WTC11 (cell line): ENCODE measurements around the gene SGPP2. TPM values are rescaled to one million over a fixed set of nuclear protein-coding genes. Genes with fewer than 3 reads are reported as not detected.

Experiments used
- ATAC-seq: fragments of 200-7000 bp; cut with Tn5 transposase; 2 replicates; pipeline ENCODE4 v1.10.0; 2021; ENCODE audit warnings: mild to moderate bottlenecking, moderate library complexity
- CTCF ChIA-PET: fragments of 300-600 bp; sonication (Branson Sonifier 250); formaldehyde crosslinking; loops from one replicate; lab custom pipeline; 2021; ENCODE audit warnings: antibody characterized with exemption; lab: Charles Lee
- POLR2A ChIA-PET: fragments of 350-600 bp; sonication (Branson Sonifier 250); formaldehyde crosslinking; loops from one replicate; lab custom pipeline; 2021; ENCODE audit warnings: antibody characterized with exemption; lab: Charles Lee
- DNase-seq: peaks from one replicate; pipeline ENCODE4 v3.0.0; 2021; ENCODE audit warnings: low spot score
- H3K27ac Mint-ChIP-seq: 2 replicates; pipeline ENCODE4 v1.8.0; 2021; ENCODE audit warnings: mixed read lengths
- H3K27me3 Mint-ChIP-seq: 2 replicates; pipeline ENCODE4 v1.8.0; 2021; ENCODE audit warnings: low read depth, mild to moderate bottlenecking, moderate library complexity, mixed read lengths
- H3K36me3 Mint-ChIP-seq: 2 replicates; pipeline ENCODE4 v1.8.0; 2021; ENCODE audit warnings: mixed read lengths
- H3K4me1 Mint-ChIP-seq: 2 replicates; pipeline ENCODE4 v1.8.0; 2022; ENCODE audit warnings: mixed read lengths
- H3K4me3 Mint-ChIP-seq: 2 replicates; pipeline ENCODE4 v1.8.0; 2021; ENCODE audit warnings: mild to moderate bottlenecking, moderate library complexity, mixed read lengths
- H3K9me3 Mint-ChIP-seq: 2 replicates; pipeline ENCODE4 v1.8.0; 2021; ENCODE audit warnings: mixed read lengths
- ATF1 ChIP-seq: sonication (generic); formaldehyde crosslinking; IDR thresholded peaks from 2 replicates; pipeline ENCODE4 v1.8.1; 2023; ENCODE audit warnings: mild to moderate bottlenecking, moderate library complexity, missing genetic modification reagents
- EMX1 ChIP-seq: fragments of 250-450 bp; sonication (Bioruptor Pico); IDR thresholded peaks from 2 replicates; pipeline ENCODE4 v1.8.0; 2021; ENCODE audit warnings: mild to moderate bottlenecking
- FOXP4 ChIP-seq: sonication (generic); formaldehyde crosslinking; IDR thresholded peaks from 2 replicates; pipeline ENCODE4 v1.8.0; 2022; ENCODE audit warnings: mild to moderate bottlenecking, missing genetic modification reagents
- JAZF1 ChIP-seq: fragments of 250-450 bp; sonication (Bioruptor Pico); IDR thresholded peaks from 2 replicates; pipeline ENCODE4 v1.9.0; 2021; ENCODE audit warnings: moderate library complexity, mild to moderate bottlenecking, inconsistent platforms
- KAT7 ChIP-seq: sonication (generic); formaldehyde crosslinking; IDR thresholded peaks from 2 replicates; pipeline ENCODE4 v1.8.1; 2023; ENCODE audit warnings: missing genetic modification reagents, mild to moderate bottlenecking, borderline replicate concordance
- MAX ChIP-seq: sonication (generic); formaldehyde crosslinking; IDR thresholded peaks from 2 replicates; pipeline ENCODE4 v1.8.0; 2022; ENCODE audit warnings: mild to moderate bottlenecking, missing genetic modification reagents
- MYBL2 ChIP-seq: sonication (generic); formaldehyde crosslinking; IDR thresholded peaks from 2 replicates; pipeline ENCODE4 v1.8.1; 2023; ENCODE audit warnings: mild to moderate bottlenecking, moderate library complexity, missing genetic modification reagents
- NFATC4 ChIP-seq: fragments of 250-450 bp; sonication (Bioruptor Pico); IDR thresholded peaks from 2 replicates; pipeline ENCODE4 v1.9.0; 2021; ENCODE audit warnings: mild to moderate bottlenecking
- NFE2L1 ChIP-seq: sonication (generic); formaldehyde crosslinking; IDR thresholded peaks from 2 replicates; pipeline ENCODE4 v1.8.1; 2023; ENCODE audit warnings: missing genetic modification reagents
- PRRX2 ChIP-seq: fragments of 250-450 bp; sonication (Bioruptor Pico); IDR thresholded peaks from 2 replicates; pipeline ENCODE4 v1.8.0; 2021; ENCODE audit warnings: mild to moderate bottlenecking
- RORB ChIP-seq: fragments of 250-450 bp; sonication (Bioruptor Pico); IDR thresholded peaks from 2 replicates; pipeline ENCODE4 v1.9.0; 2021; ENCODE audit warnings: mild to moderate bottlenecking
- ZNF121 ChIP-seq: sonication (generic); formaldehyde crosslinking; IDR thresholded peaks from 2 replicates; pipeline ENCODE4 v1.8.0; 2023; ENCODE audit warnings: missing genetic modification reagents
- ZNF219 ChIP-seq: sonication (generic); formaldehyde crosslinking; IDR thresholded peaks from 2 replicates; pipeline ENCODE4 v1.8.0; 2023; ENCODE audit warnings: missing genetic modification reagents, mild to moderate bottlenecking, borderline replicate concordance
- ZNF416 ChIP-seq: fragments of 250-450 bp; sonication (Bioruptor Pico); IDR thresholded peaks from 2 replicates; pipeline ENCODE4 v1.9.0; 2021; ENCODE audit warnings: mild to moderate bottlenecking, inconsistent platforms
- ZNF532 ChIP-seq: fragments of 250-450 bp; sonication (Bioruptor Pico); IDR thresholded peaks from 2 replicates; pipeline ENCODE4 v1.9.0; 2021; ENCODE audit warnings: mild to moderate bottlenecking, borderline replicate concordance
- total RNA-seq: library from RNA; stranded (reverse); gene quantifications from 3 replicates; pipeline ENCODE4 v1.2.3, GENCODE V29; 2021
- TF ChIP-seq, protein P1 (sequence below): sonication (generic); formaldehyde crosslinking; IDR thresholded peaks from 2 replicates; pipeline ENCODE4 v1.8.1; 2022; ENCODE audit warnings: low read depth, missing genetic modification reagents, borderline replicate concordance
- TF ChIP-seq, protein P2 (sequence below): fragments of 250-450 bp; sonication (Bioruptor Pico); IDR thresholded peaks from 2 replicates; pipeline ENCODE4 v1.9.0; 2021; ENCODE audit warnings: mild to moderate bottlenecking
- TF ChIP-seq, protein P3 (sequence below): sonication (generic); formaldehyde crosslinking; IDR thresholded peaks from 2 replicates; pipeline ENCODE4 v1.8.1; 2023; ENCODE audit warnings: mild to moderate bottlenecking, missing genetic modification reagents
- TF ChIP-seq, protein P4 (sequence below): sonication (generic); formaldehyde crosslinking; IDR thresholded peaks from 2 replicates; pipeline ENCODE4 v1.8.1; 2022; ENCODE audit warnings: mild to moderate bottlenecking, missing genetic modification reagents, moderate library complexity, borderline replicate concordance
- TF ChIP-seq, protein P5 (sequence below): sonication (generic); formaldehyde crosslinking; IDR thresholded peaks from 2 replicates; pipeline ENCODE4 v1.8.1; 2022; ENCODE audit warnings: mild to moderate bottlenecking, moderate library complexity, missing genetic modification reagents
- TF ChIP-seq, protein P6 (sequence below): fragments of 250-450 bp; sonication (Bioruptor Pico); IDR thresholded peaks from 2 replicates; pipeline ENCODE4 v1.9.0; 2021; ENCODE audit warnings: moderate library complexity, mild to moderate bottlenecking, inconsistent platforms, borderline replicate concordance
- TF ChIP-seq, protein P7 (sequence below): sonication (generic); formaldehyde crosslinking; IDR thresholded peaks from 2 replicates; pipeline ENCODE4 v1.8.0; 2023; ENCODE audit warnings: mild to moderate bottlenecking, missing genetic modification reagents

The SGPP2 gene
- total RNA-seq, 1 experiment from 2014 or later, result 0.07 TPM

DNA sequence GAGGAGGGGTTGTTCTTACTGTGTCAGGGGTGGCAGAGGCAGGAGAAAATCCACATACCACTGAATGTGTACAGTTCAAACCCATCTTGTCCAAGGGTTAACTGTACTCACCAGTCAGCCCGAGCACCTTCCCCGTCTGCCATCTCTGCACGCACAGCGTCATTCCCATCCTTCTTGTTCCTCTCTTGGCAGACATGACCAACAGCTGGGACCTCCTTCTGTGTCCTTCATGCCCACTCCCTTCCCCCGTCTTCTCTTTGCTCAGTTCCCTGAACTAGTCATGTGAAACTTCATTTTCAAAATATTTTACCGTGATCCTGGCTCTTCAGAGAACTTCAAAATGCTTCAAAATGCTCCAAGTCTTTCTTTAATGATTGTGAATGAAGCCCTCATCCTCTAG lies 139.6 kb downstream of the SGPP2 start (continued):
- TF ChIP-seq, protein P1, sequence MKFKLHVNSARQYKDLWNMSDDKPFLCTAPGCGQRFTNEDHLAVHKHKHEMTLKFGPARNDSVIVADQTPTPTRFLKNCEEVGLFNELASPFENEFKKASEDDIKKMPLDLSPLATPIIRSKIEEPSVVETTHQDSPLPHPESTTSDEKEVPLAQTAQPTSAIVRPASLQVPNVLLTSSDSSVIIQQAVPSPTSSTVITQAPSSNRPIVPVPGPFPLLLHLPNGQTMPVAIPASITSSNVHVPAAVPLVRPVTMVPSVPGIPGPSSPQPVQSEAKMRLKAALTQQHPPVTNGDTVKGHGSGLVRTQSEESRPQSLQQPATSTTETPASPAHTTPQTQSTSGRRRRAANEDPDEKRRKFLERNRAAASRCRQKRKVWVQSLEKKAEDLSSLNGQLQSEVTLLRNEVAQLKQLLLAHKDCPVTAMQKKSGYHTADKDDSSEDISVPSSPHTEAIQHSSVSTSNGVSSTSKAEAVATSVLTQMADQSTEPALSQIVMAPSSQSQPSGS (CRISPR knock-in tag), result no peak
- TF ChIP-seq, protein P2, sequence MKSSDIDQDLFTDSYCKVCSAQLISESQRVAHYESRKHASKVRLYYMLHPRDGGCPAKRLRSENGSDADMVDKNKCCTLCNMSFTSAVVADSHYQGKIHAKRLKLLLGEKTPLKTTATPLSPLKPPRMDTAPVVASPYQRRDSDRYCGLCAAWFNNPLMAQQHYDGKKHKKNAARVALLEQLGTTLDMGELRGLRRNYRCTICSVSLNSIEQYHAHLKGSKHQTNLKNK (CRISPR knock-in tag), result no peak
- TF ChIP-seq NFE2L1 (CRISPR knock-in tag) (no peak), EMX1 (CRISPR knock-in tag) (no peak), ZNF416 (CRISPR knock-in tag) (no peak), RORB (CRISPR knock-in tag) (no peak), NFATC4 (CRISPR knock-in tag) (no peak), ZNF532 (CRISPR knock-in tag) (no peak), JAZF1 (no peak), FOXP4 (CRISPR knock-in tag) (no peak)

GRCh38 chr2:222566229-222566628 lies 141.9 kb downstream of the SGPP2 start:
- H3K4me3 Mint-ChIP-seq, result no peak overlapping the region
- DNase-seq (no peak), ATAC-seq (no peak)
- POLR2A ChIA-PET, result no interaction called here
- CTCF ChIA-PET, result no interaction called here
- H3K27ac Mint-ChIP-seq, result no peak overlapping the region
- H3K27me3 Mint-ChIP-seq, result no peaks in the 10 kb centered on the region; the same call in 1 of the 2 replicates
- H3K36me3 Mint-ChIP-seq, result 0 out of 2 replicates have a peak, but pooled peaks cover 4% of the 10 kb centered on the region
- H3K9me3 Mint-ChIP-seq, result no peaks in the 10 kb centered on the region
- peaks cover 8% of the 10 kb centered on the region for H3K4me1 Mint-ChIP-seq
- TF ChIP-seq, protein P3, sequence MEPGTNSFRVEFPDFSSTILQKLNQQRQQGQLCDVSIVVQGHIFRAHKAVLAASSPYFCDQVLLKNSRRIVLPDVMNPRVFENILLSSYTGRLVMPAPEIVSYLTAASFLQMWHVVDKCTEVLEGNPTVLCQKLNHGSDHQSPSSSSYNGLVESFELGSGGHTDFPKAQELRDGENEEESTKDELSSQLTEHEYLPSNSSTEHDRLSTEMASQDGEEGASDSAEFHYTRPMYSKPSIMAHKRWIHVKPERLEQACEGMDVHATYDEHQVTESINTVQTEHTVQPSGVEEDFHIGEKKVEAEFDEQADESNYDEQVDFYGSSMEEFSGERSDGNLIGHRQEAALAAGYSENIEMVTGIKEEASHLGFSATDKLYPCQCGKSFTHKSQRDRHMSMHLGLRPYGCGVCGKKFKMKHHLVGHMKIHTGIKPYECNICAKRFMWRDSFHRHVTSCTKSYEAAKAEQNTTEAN (CRISPR knock-in tag), result no peak
- no peak for TF ChIP-seq PRRX2 (CRISPR knock-in tag)
- TF ChIP-seq, protein P4, sequence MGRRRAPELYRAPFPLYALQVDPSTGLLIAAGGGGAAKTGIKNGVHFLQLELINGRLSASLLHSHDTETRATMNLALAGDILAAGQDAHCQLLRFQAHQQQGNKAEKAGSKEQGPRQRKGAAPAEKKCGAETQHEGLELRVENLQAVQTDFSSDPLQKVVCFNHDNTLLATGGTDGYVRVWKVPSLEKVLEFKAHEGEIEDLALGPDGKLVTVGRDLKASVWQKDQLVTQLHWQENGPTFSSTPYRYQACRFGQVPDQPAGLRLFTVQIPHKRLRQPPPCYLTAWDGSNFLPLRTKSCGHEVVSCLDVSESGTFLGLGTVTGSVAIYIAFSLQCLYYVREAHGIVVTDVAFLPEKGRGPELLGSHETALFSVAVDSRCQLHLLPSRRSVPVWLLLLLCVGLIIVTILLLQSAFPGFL (CRISPR knock-in tag), result no peak
- TF ChIP-seq ATF1 (CRISPR knock-in tag), result no peak
- no peak for TF ChIP-seq ZNF219 (CRISPR knock-in tag)
- no peak for TF ChIP-seq ZNF121 (CRISPR knock-in tag)
- TF ChIP-seq, protein P5, sequence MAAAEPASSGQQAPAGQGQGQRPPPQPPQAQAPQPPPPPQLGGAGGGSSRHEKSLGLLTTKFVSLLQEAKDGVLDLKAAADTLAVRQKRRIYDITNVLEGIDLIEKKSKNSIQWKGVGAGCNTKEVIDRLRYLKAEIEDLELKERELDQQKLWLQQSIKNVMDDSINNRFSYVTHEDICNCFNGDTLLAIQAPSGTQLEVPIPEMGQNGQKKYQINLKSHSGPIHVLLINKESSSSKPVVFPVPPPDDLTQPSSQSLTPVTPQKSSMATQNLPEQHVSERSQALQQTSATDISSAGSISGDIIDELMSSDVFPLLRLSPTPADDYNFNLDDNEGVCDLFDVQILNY (CRISPR knock-in tag), result no peak
- TF ChIP-seq, protein P6, sequence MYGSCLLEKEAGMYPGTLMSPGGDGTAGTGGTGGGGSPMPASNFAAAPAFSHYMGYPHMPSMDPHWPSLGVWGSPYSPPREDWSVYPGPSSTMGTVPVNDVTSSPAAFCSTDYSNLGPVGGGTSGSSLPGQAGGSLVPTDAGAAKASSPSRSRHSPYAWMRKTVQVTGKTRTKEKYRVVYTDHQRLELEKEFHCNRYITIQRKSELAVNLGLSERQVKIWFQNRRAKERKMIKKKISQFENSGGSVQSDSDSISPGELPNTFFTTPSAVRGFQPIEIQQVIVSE, result no peak
- no peak for TF ChIP-seq KAT7 (CRISPR knock-in tag)
- TF ChIP-seq MAX, result no peak
- TF ChIP-seq, protein P7, sequence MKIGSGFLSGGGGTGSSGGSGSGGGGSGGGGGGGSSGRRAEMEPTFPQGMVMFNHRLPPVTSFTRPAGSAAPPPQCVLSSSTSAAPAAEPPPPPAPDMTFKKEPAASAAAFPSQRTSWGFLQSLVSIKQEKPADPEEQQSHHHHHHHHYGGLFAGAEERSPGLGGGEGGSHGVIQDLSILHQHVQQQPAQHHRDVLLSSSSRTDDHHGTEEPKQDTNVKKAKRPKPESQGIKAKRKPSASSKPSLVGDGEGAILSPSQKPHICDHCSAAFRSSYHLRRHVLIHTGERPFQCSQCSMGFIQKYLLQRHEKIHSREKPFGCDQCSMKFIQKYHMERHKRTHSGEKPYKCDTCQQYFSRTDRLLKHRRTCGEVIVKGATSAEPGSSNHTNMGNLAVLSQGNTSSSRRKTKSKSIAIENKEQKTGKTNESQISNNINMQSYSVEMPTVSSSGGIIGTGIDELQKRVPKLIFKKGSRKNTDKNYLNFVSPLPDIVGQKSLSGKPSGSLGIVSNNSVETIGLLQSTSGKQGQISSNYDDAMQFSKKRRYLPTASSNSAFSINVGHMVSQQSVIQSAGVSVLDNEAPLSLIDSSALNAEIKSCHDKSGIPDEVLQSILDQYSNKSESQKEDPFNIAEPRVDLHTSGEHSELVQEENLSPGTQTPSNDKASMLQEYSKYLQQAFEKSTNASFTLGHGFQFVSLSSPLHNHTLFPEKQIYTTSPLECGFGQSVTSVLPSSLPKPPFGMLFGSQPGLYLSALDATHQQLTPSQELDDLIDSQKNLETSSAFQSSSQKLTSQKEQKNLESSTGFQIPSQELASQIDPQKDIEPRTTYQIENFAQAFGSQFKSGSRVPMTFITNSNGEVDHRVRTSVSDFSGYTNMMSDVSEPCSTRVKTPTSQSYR (CRISPR knock-in tag), result no peak
- no peak for TF ChIP-seq MYBL2
- no peak for TF ChIP-seq JAZF1
